OCI-LY7 (cell line): Measurements from ENCODE around the gene PIAS4. TPM values are rescaled to one million over a fixed set of nuclear protein-coding genes. Genes with fewer than 3 reads are reported as not detected.

Source experiments
- BruUV-seq: library from RNA; stranded (reverse); fragments of 400-500 nt; replicated peaks from 2 replicates; lab custom pipeline; 2021; lab: Mats Ljungman, UMichigan
- CTCF ChIA-PET: fragments of 300-600 bp; sonication (Branson Sonifier 250); formaldehyde crosslinking; loops from one replicate; lab custom pipeline; 2022; ENCODE audit warnings: antibody characterized with exemption; ENCODE audit not compliant: unreplicated experiment; lab: Charles Lee
- POLR2A ChIA-PET: fragments of 300-600 bp; sonication (Branson Sonifier 250); formaldehyde crosslinking; loops from one replicate; lab custom pipeline; 2022; ENCODE audit warnings: antibody characterized with exemption; lab: Charles Lee
- DNase-seq: peaks from one replicate; pipeline ENCODE4 v3.0.0-alpha.2; 2015; ENCODE audit warnings: low spot score
- H2AFZ ChIP-seq: fragments of 200-600 bp; sonication (generic), shearing (Covaris generic); 2 replicates; pipeline ENCODE4 v1.6.1; 2014; ENCODE audit warnings: mild to moderate bottlenecking, antibody characterized with exemption, low read length, moderate library complexity
- H3K27ac ChIP-seq: fragments of 200-600 bp; sonication (generic); 2 replicates; pipeline ENCODE4 v1.5.1; 2014; ENCODE audit warnings: mixed run types, low read depth, mild to moderate bottlenecking, moderate library complexity, low read length, inconsistent platforms; ENCODE audit not compliant: poor library complexity, severe bottlenecking
- H3K36me3 ChIP-seq: fragments of 200-600 bp; sonication (generic); 2 replicates; pipeline ENCODE4 v1.6.1; 2014; ENCODE audit warnings: mild to moderate bottlenecking, antibody characterized with exemption, low read length, moderate library complexity, mixed read lengths; ENCODE audit not compliant: insufficient read depth
- H3K4me1 ChIP-seq: fragments of 200-600 bp; sonication (generic); 2 replicates; pipeline ENCODE4 v1.5.1; 2014; ENCODE audit warnings: mild to moderate bottlenecking, low read length; ENCODE audit not compliant: insufficient read depth, poor library complexity, severe bottlenecking
- H3K4me2 ChIP-seq: fragments of 200-600 bp; sonication (generic); 2 replicates; pipeline ENCODE4 v1.6.1; 2014; ENCODE audit warnings: mild to moderate bottlenecking, low read length
- H3K4me3 ChIP-seq: fragments of 200-600 bp; sonication (generic); 2 replicates; pipeline ENCODE4 v1.5.1; 2014; ENCODE audit warnings: mild to moderate bottlenecking, low read depth, low read length; ENCODE audit not compliant: poor library complexity, severe bottlenecking
- H3K79me2 ChIP-seq: fragments of 200-600 bp; sonication (generic); 2 replicates; pipeline ENCODE4 v1.6.1; 2016; ENCODE audit warnings: low read depth, mild to moderate bottlenecking, low read length, moderate library complexity, mixed read lengths; ENCODE audit not compliant: insufficient read depth
- H3K9me2 ChIP-seq: fragments of 200-600 bp; sonication (generic); 2 replicates; pipeline ENCODE4 v1.6.1; 2016; ENCODE audit warnings: mild to moderate bottlenecking, low read length, mixed read lengths; ENCODE audit not compliant: insufficient read depth
- H3K9me3 ChIP-seq: fragments of 200-600 bp; sonication (generic); 2 replicates; pipeline ENCODE4 v1.6.1; 2014; ENCODE audit warnings: mild to moderate bottlenecking, mixed run types, low read length, mixed read lengths
- H4K20me1 ChIP-seq: fragments of 200-600 bp; sonication (generic); 2 replicates; pipeline ENCODE4 v1.6.1; 2014; ENCODE audit warnings: mild to moderate bottlenecking, antibody characterized with exemption, low read length, moderate library complexity, mixed read lengths; ENCODE audit not compliant: insufficient read depth
- EZH2phosphoT487 ChIP-seq: fragments of 200-600 bp; sonication (generic); IDR thresholded peaks from 2 replicates; pipeline ENCODE4 v1.6.1; 2018; ENCODE audit warnings: low read depth, borderline replicate concordance, mild to moderate bottlenecking, mixed run types, antibody characterized with exemption, low read length, moderate library complexity, mixed read lengths
- intact Hi-C: fragments of 100-400 bp; cut with micrococcal nuclease; formaldehyde crosslinking; loops from one replicate; pipeline ENCODE4 v1.10.0; 2022; ENCODE audit not compliant: unreplicated experiment
- total RNA-seq, 2 experiments: library from RNA; depleted of rRNA in 1 of 2; stranded (reverse); fragments of >200 nt in 1 of 2; shearing (Covaris generic) in 1 of 2; gene quantifications; 2 replicates each; pipeline ENCODE4 v1.2.3, GENCODE V29; 2014 to 2022
- TF ChIP-seq, protein P1 (sequence below): fragments of 200-600 bp; sonication (generic); conservative IDR thresholded peaks from 2 replicates; pipeline ENCODE4 v1.5.1; 2014; ENCODE audit warnings: mild to moderate bottlenecking, antibody characterized with exemption, low read length, moderate library complexity, mixed read lengths

PIAS4 gene
- total RNA-seq, 2 experiments from 2014 or later = 25.3 to 35.0 TPM

DNA sequence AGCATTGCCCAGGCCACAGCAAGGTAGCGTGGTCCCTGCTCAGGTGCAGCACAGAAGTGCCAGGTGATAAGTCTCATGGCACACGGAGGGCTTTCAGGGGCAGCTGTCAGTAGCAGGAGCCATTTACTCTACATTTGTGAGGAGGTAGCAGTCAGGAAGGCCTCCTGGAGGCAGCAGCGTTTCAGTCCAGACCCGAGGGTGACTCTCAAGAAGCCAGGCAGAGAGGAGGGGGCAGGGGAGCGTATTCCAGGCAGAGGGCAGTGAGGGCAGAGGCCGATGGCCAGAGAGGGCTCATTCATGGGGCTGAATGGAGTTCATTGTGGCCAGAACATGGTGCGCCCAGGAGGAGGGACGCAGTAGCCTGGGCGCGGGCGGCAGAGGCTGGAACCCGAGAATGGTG is 8.9 kb downstream of the PIAS4 start:
- TF ChIP-seq EZH2phosphoT487 = no peak
- TF ChIP-seq, protein P1, sequence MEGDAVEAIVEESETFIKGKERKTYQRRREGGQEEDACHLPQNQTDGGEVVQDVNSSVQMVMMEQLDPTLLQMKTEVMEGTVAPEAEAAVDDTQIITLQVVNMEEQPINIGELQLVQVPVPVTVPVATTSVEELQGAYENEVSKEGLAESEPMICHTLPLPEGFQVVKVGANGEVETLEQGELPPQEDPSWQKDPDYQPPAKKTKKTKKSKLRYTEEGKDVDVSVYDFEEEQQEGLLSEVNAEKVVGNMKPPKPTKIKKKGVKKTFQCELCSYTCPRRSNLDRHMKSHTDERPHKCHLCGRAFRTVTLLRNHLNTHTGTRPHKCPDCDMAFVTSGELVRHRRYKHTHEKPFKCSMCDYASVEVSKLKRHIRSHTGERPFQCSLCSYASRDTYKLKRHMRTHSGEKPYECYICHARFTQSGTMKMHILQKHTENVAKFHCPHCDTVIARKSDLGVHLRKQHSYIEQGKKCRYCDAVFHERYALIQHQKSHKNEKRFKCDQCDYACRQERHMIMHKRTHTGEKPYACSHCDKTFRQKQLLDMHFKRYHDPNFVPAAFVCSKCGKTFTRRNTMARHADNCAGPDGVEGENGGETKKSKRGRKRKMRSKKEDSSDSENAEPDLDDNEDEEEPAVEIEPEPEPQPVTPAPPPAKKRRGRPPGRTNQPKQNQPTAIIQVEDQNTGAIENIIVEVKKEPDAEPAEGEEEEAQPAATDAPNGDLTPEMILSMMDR = no peak
- Histone ChIP-seq H3K27ac (no peak overlapping the region), H3K4me1 (no peaks in the 10 kb centered on the region), H3K4me3 (no peak overlapping the region), H3K4me2 (no peak overlapping the region), H2AFZ (no peak overlapping the region), H4K20me1 (no peaks in the 10 kb centered on the region), H3K79me2 (peaks cover 3% of the 10 kb centered on the region; the same call in 1 of the 2 replicates), H3K9me2 (no peaks in the 10 kb centered on the region), H3K36me3 (peaks cover 57% of the 10 kb centered on the region), H3K9me3 (no peaks in the 10 kb centered on the region)
- no peak for DNase-seq
- no TSS peak for BruUV-seq
- intact Hi-C loops = no loop called here
- ChIA-PET POLR2A (no interaction called here), CTCF (no interaction called here)

DNA sequence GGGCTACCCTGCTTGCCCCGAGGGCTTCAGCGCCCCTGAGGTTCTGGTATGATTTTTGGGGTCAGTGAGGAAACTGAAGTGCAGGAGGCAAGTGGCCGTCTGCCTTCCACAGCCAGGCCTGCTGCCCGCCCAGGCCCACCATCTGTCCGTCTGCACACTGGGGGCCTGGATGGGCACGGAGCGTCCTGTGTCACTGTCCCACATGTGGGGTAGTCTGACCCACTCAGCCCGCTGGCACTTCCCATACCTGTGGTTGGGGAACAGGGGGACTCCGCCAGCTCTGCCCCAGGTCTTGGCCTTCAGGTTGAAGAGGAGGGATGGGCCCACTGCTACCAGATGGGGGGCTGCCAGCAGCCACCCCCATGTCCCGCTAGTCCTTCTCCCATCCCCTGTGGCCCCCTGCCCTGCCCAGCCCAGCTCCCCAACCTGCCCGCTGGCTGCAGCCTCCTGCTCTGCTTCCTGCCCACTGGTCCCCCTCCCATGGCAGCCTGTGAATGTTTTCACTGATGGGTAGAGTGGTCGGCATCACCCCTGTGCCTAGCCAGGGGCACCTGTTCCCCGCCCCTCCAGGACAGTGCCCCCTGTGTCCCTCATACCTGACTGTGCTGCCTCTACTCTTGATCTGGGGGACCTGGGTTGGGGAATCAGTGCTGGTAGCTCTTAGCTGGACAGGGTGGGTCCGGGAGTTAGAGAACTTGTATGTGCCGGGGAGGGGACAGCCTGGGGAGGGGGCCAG is 9.5 kb downstream of the PIAS4 start:
- BruUV-seq = no TSS peak
- peaks cover 5% of the 10 kb centered on the region; the same call in 1 of the 2 replicates for H3K79me2 ChIP-seq
- TF ChIP-seq, protein P1 = no peak
- no peak for TF ChIP-seq EZH2phosphoT487
- H3K36me3 ChIP-seq = peaks cover 58% of the 10 kb centered on the region
- no peak for DNase-seq
- ChIA-PET CTCF (no interaction called here), POLR2A (no interaction called here)
- H3K27ac ChIP-seq = no peak overlapping the region
- H3K4me2 ChIP-seq = no peak overlapping the region
- H2AFZ ChIP-seq = no peak overlapping the region
- no peaks in the 10 kb centered on the region for H3K9me2 ChIP-seq
- peaks cover 6% of the 10 kb centered on the region for H3K4me1 ChIP-seq
- intact Hi-C loops = no loop called here
- no peaks in the 10 kb centered on the region for H4K20me1 ChIP-seq
- H3K9me3 ChIP-seq = no peaks in the 10 kb centered on the region
- H3K4me3 ChIP-seq = no peak overlapping the region

DNA sequence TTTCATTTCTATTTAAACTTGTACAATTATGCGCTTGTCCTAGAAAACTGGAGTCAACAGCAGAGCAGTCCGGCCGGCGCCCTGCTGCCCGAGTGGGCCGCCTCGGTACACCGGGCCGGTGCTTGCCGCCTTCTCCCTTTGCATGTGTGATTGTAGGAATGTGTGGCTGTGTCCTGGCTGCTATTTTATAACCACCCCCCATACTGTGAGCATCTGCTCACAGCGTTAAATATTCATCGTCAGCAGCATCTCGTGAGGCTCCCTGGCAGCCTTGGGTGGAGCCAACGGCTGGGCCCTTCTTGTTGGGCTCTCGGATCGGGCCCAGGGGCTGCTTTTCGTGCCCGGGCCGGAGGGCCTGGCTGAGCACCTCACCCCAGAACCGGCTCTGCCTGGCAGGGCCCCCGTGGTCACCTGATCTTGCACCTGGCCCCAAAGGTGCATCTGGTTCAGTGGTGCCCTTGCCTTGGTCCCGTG is 10.6 kb downstream of the PIAS4 start:
- Histone ChIP-seq H3K79me2 (peaks cover 5% of the 10 kb centered on the region; the same call in 1 of the 2 replicates), H3K4me1 (peaks cover 6% of the 10 kb centered on the region), H3K9me3 (no peaks in the 10 kb centered on the region), H3K36me3 (peaks cover 55% of the 10 kb centered on the region), H3K4me2 (no peak overlapping the region), H3K27ac (no peak overlapping the region), H3K4me3 (no peak overlapping the region), H2AFZ (no peak overlapping the region), H3K9me2 (no peaks in the 10 kb centered on the region), H4K20me1 (no peaks in the 10 kb centered on the region)
- no peak for DNase-seq
- no TSS peak for BruUV-seq
- ChIA-PET CTCF (no interaction called here), POLR2A (no interaction called here)
- intact Hi-C loops = no loop called here
- TF ChIP-seq, protein P1 = no peak
- TF ChIP-seq EZH2phosphoT487 = no peak
